MCF 10A (cell line): ENCODE results near the gene DNLZ. TPM values are rescaled to one million over a fixed set of nuclear protein-coding genes. Genes with fewer than 3 reads are reported as not detected.

ENCODE experiments used
- BruUV-seq: library from RNA; stranded (reverse); fragments of 400-500 nt; replicated peaks from 2 replicates; lab custom pipeline; 2021; lab: Mats Ljungman, UMichigan
- CTCF ChIA-PET: fragments of 300-600 bp; sonication (Branson Sonifier 250); formaldehyde crosslinking; extraction: SDS; loops from one replicate; lab custom pipeline; 2021; ENCODE audit warnings: antibody characterized with exemption, inconsistent platforms; lab: Yijun Ruan, JAX
- POLR2A ChIA-PET: fragments of 300-600, 350-650 bp; sonication (Branson Sonifier 250); formaldehyde crosslinking; extraction: SDS; loops from one replicate; lab custom pipeline; 2020; ENCODE audit warnings: antibody characterized with exemption, inconsistent platforms; lab: Yijun Ruan, JAX
- DNase-seq: peaks from one replicate; pipeline ENCODE4 v3.0.0-alpha.2; 2018; ENCODE audit not compliant: unreplicated experiment
- H3K27ac Mint-ChIP-seq: one replicate; pipeline ENCODE4 v1.8.0; 2022; ENCODE audit warnings: mild to moderate bottlenecking, low read depth, mixed read lengths; ENCODE audit not compliant: unreplicated experiment
- H3K27me3 Mint-ChIP-seq: one replicate; pipeline ENCODE4 v1.8.0; 2022; ENCODE audit warnings: mixed read lengths; ENCODE audit not compliant: insufficient read depth, unreplicated experiment
- H3K36me3 Mint-ChIP-seq: one replicate; pipeline ENCODE4 v1.8.0; 2022; ENCODE audit warnings: mild to moderate bottlenecking, moderate library complexity, mixed read lengths; ENCODE audit not compliant: insufficient read depth, unreplicated experiment
- H3K4me1 Mint-ChIP-seq: one replicate; pipeline ENCODE4 v1.8.0; 2022; ENCODE audit warnings: mixed read lengths; ENCODE audit not compliant: insufficient read depth, unreplicated experiment
- H3K4me3 Mint-ChIP-seq: one replicate; pipeline ENCODE4 v1.8.0; 2022; ENCODE audit warnings: mild to moderate bottlenecking, moderate library complexity, mixed read lengths; ENCODE audit not compliant: unreplicated experiment
- H3K9me3 Mint-ChIP-seq: one replicate; pipeline ENCODE4 v1.8.0; 2022; ENCODE audit warnings: mixed read lengths; ENCODE audit not compliant: unreplicated experiment
- CTCF ChIP-seq: fragments of 200-600 bp; IDR thresholded peaks from one replicate; pipeline ENCODE4 v1.8.0; 2022; ENCODE audit warnings: antibody characterized with exemption, mild to moderate bottlenecking; ENCODE audit not compliant: unreplicated experiment
- intact Hi-C: fragments of 100-400 bp; cut with micrococcal nuclease; formaldehyde crosslinking; loops from 2 replicates; pipeline ENCODE4 v1.14.1; 2022
- total RNA-seq: library from RNA; stranded (reverse); gene quantifications from 2 replicates; pipeline ENCODE4 v1.2.3, GENCODE V29; 2022

Gene DNLZ
- total RNA-seq, 1 experiment from 2014 or later, result 30.5 TPM

GRCh38 chr9:136395345-136396218, 32.0 kb upstream of the DNLZ start:
- no TSS peak for BruUV-seq
- no peak for DNase-seq
- intact Hi-C loops, result no loop called here
- peaks cover 57% of the 10 kb centered on the region for H3K36me3 Mint-ChIP-seq
- H3K27ac Mint-ChIP-seq, result no peak overlapping the region
- H3K4me3 Mint-ChIP-seq, result no peak overlapping the region
- H3K4me1 Mint-ChIP-seq, result no peaks in the 10 kb centered on the region
- no peaks in the 10 kb centered on the region for H3K27me3 Mint-ChIP-seq
- ChIA-PET CTCF (interaction anchor here (0.6 to 1.9 kb wide), 4 partner anchors 14 to 362 kb away, joined by 3 to 7 read pairs (median 3); partner anchors contain the start of genes DNLZ and LCN8), POLR2A (no interaction called here)
- TF ChIP-seq CTCF, result no peak
- no peaks in the 10 kb centered on the region for H3K9me3 Mint-ChIP-seq

GRCh38 chr9:136395020-136395340, 31.4 kb upstream of the DNLZ start:
- ChIA-PET POLR2A (no interaction called here), CTCF (interaction anchor here (0.7 kb wide), 1 partner anchor 363 kb away, joined by 3 read pairs; the partner anchor contains the start of gene LCN8)
- H3K4me3 Mint-ChIP-seq, result no peak overlapping the region
- no peak for DNase-seq
- no peak for TF ChIP-seq CTCF
- no peaks in the 10 kb centered on the region for H3K9me3 Mint-ChIP-seq
- intact Hi-C loops, result no loop called here
- no peaks in the 10 kb centered on the region for H3K4me1 Mint-ChIP-seq
- H3K27me3 Mint-ChIP-seq, result no peaks in the 10 kb centered on the region
- H3K27ac Mint-ChIP-seq, result no peak overlapping the region
- peaks cover 63% of the 10 kb centered on the region for H3K36me3 Mint-ChIP-seq
- BruUV-seq, result no TSS peak

GRCh38 chr9:136394312-136395019, 30.9 kb upstream of the DNLZ start:
- Mint-ChIP-seq H3K27ac (no peak overlapping the region), H3K36me3 (peaks cover 68% of the 10 kb centered on the region)

More at GRCh38 chr9:136394312-136395019, 30.9 kb upstream of the DNLZ start:
- H3K4me3 Mint-ChIP-seq, result no peak overlapping the region
- no peak for TF ChIP-seq CTCF
- POLR2A ChIA-PET, result no interaction called here
- no peaks in the 10 kb centered on the region for H3K9me3 Mint-ChIP-seq
- H3K27me3 Mint-ChIP-seq, result no peaks in the 10 kb centered on the region
- CTCF ChIA-PET, result interaction anchor here (0.7 to 0.9 kb wide), 2 partner anchors 231 to 634 kb away, joined by 3 read pairs; partner anchors contain the start of gene ABCA2
- no peaks in the 10 kb centered on the region for H3K4me1 Mint-ChIP-seq
- intact Hi-C loops, result no loop called here
- DNase-seq, result no peak
- no TSS peak for BruUV-seq
